NCI-H2029 (cell line): Measurements from ENCODE around the gene TELO2.

Experiments
- DNase-seq: peaks from one replicate; lab custom pipeline; 2025; lab: John Stamatoyannopoulos, UW

The TELO2 gene

GRCh38 chr16:1498899-1499676 is 5.9 kb downstream of the TELO2 start:
- DNase-seq: no peak

DNA sequence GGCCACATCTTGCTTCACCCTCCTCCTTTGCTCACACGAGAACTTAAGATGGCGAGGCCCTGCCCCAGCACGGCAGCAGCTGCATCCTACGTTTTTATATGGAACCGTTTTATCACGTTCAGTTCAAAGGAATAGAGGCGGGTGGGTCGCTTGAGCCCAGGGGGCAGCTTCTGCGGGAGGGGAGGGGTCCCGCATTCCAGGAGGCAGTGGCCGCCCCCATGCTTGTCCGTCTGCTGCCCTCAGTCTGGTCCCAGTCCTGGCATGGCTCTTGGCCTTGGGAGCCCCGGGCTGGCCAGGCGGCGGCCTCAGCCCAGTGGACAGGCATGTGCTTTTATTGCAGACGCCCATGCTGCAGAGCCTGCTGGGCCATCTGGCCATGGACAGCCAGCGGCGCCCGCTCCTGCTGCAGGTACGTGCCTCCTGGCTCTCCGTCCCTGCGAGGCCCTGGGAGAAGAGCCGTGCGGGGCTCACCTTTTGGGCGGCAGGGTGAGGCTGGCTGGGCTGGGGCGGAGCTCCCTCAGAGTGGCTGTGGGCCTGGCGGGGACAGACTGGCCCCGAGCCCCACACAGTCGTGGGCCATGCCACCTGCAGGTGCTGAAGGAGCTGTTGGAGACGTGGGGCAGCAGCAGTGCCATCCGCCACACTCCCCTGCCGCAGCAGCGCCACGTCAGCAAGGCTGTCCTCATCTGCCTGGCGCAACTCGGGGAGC is 6.8 kb downstream of the TELO2 start:
- no peak for DNase-seq

DNA sequence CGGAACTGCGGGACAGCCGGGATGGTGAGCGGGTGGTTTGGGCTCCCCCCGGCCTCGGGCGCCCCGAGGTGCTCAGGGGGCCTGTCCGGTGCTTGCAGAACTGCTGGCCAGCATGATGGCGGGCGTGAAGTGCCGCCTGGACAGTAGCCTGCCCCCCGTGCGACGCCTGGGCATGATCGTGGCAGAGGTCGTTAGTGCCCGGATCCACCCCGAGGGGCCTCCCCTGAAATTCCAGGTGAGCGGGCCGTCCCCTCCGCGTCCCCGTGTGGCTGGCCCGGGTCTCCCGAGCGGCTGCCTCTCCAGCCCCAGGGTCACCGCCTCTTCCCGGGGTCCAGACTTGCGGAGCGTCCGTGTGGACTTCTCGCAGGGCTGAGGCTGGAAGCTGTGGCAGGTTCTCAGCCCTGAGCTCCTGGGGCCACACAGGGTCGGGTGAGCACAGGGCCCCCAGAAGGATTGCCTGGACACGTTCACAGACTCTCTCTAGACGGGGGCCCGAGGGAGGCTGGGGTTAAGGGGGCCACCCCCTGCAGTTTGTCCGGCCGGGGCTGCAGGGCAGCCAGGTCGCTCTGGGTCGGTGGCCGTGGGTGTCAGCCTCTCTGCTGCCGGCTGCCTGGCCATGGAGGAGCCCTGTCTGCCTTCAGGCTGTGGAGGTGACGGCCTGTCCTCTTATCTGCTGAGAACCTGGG is 7.4 kb downstream of the TELO2 start:
- no peak for DNase-seq

DNA sequence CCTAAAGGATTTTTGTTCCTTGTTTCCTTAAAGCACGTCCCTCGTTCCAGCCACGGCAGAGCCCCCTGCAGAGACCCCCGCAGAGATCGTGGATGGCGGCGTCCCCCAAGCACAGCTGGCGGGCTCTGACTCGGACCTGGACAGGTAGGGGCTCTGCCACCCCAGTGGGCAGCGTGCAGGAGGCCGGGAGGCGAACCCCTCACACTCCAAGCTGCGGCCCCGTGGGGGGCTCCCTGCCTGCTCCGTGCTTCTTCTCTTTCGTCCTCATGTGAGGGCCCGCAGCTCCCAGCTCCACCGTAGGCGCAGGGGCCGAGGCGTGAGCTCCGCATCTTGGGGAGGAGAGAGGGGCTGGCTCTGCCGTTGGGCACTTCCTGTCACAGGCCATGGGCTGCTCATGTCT is 8.5 kb downstream of the TELO2 start:
- DNase-seq: no peak

DNA sequence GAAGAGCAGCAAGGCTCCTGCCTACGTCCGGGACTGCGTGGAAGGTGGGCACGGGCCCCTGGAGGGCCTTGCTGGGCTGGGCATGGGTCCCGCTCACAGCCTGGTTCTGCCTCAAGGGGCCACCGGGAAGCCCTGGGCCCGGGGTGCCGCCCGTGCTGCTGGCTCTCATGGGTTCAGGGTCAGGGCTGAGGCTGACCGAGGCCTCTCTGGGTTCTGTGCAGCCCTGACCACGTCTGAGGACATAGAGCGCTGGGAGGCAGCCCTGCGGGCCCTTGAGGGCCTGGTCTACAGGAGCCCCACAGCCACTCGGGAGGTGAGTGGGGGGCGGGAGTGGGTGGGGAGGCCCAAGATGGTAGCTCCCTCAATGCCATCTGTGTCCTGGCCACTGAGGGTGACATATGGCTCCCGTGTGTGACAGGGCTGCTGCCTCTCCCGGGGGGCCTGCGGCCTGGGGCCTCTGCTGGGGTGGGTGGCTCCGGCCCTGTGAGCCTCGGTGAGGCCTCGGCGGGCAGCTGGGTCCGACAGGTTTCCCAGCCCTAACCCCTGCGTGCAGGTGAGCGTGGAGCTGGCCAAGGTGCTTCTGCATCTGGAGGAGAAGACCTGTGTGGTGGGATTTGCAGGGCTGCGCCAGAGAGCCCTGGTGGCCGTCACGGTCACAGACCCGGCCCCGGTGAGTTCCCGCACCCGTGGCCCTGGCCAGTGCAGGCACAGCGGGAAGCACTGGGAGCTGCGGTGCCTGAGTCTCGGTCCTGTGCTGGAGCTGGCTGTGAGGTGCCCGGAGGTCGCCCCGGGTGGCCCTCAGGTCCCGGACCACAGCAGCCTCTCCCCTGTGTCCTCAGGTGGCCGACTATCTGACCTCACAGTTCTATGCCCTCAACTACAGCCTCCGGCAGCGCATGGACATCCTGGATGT is 9.2 kb downstream of the TELO2 start:
- DNase-seq: no peak

DNA sequence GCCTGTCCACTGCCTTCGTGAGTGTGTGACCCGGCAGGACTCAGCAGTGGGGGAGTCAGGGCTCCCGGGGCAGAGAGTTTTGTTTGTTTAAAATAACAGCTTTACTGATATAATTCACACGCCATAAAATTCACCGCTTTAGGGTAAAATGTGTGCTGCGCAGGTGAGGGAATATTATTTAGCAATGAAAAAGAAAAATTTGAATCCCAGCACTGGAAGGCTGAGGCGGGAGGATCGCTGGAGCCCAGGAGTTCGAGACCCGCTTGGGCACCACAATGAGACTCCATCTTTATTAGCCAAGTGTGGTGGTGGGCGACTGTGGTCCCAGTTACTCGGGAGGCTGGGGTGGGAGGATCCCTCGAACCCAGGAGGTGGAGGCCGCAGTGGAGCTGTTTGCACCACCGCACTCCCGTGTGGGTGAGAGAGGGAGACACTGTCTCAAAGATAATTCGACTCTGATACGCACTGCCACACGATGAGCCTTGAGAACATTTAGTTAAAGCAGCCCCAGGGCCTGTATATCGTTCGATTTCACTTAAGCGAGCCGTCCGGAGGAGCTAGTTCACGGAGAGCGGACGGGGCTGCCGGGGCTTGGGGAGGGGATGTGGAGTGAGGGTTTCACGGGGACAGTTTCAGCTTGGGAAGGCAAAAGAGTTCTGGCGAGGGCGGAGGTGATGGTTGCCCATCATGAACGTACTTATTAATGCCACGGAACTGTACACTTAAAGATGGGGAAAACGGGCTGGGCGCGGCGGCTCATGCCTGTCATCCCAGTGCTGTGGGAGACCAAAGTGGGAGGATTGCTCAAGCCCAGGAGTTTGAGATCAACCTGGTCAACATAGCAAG is 10.2 kb downstream of the TELO2 start:
- no peak for DNase-seq

GRCh38 chr16:1505073-1505844 is 12.1 kb downstream of the TELO2 start:
- DNase-seq: no peak

DNA sequence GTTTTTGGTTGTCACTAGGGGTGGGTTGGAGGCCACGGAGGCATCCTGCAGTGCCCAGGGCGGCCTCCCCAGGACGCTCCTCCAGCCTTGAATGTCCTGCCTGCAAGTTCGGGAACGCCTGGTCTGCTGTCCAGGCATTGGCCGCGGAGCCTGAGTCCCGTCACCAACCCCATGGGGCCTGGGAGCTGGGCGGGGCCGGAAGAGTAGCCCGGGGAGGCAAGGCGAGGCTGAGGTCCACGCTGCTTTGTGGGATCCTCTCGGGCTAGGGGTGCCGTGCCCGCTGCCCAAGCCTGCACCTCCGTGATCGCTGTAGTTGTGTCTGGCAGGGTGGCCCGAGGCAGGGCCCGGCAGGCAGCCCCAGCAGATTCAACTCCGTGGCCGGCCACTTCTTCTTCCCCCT is 12.8 kb downstream of the TELO2 start:
- no peak for DNase-seq

GRCh38 chr16:1506494-1507213 is 13.5 kb downstream of the TELO2 start:
- DNase-seq: no peak

DNA sequence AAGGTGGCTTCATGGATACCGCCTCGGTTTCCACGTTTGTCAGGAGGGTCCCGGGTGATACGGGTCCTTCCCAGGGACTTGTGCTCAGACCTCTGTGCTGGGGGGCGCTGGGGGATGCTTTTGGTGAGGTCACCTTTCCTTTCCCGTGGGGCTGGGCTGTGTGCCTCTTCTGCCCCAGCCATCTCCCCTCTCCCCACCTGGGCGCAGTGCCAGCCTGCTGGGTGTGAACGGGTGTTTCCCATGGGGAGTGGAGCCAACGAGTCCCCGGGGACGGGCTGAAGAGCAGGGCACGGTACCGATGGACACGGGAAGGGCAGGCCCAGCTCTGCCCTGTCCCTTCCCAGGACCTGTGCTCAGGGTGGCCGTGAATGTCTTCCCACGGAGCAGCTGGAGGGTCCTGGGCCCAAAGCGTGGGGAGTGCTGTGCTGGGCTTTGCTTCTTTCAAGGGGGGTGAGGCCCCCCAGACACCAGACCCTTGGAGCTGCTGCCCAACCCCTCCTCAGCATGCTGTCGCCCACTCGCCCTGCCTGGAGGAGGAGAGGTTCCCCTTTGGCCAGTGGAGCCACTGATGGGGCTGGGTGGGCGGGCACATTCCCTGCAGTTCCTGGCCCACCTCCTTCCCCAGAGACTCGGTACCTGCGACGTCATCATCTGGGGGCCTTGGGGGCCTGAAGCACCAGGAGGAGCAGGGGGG is 15.5 kb downstream of the TELO2 start:
- no peak for DNase-seq

DNA sequence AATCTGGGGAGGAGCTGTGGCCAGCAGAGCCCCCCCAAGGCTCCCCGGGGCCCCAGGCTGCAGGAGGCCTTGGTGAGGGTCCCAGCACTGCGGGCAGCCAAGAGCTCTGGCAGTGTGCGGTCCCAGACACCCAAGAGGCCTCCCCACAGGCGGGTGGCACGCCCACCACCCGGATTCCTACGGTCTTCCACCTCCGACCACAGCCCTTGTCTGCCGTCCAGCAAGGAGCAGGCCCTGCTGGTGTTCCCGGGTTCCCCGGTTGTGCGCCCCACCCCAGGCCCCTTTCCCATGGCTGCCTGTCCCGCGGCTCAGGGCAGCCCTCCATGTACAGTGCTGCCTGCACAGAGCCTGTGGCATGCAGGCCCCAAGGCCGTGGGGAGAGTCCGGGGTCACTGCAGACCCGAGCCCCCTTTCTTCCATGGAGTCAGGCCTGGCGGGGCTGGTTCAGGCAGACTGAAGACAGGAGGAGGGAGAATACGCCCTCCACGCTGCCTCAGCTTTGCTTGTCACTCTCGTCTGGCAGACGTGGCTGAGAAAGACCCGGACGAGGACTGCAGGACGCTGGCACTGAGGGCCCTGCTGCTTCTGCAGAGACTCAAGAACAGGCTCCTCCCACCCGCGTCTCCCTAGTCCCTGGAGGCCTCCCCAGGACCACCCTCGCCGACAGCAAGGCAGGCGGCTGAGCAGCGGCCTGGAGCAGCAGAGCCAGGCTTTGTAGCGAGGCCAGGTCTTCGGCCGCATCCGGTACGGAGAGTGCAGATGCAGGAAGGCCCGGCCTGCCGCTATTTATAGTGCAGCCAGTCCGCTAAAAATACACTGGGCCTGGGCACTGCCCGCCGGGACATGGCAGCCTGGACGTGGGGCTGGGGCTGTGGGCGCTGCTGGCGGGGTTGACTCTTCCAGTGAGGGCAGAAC is 16.4 kb downstream of the TELO2 start:
- no peak for DNase-seq

GRCh38 chr16:1510272-1510671 is 17.1 kb downstream of the TELO2 start:
- DNase-seq: no peak

- DNase-seq: no peak
Measured at GRCh38 chr16:1510941-1511351, 17.8 kb downstream of the TELO2 start.

DNA sequence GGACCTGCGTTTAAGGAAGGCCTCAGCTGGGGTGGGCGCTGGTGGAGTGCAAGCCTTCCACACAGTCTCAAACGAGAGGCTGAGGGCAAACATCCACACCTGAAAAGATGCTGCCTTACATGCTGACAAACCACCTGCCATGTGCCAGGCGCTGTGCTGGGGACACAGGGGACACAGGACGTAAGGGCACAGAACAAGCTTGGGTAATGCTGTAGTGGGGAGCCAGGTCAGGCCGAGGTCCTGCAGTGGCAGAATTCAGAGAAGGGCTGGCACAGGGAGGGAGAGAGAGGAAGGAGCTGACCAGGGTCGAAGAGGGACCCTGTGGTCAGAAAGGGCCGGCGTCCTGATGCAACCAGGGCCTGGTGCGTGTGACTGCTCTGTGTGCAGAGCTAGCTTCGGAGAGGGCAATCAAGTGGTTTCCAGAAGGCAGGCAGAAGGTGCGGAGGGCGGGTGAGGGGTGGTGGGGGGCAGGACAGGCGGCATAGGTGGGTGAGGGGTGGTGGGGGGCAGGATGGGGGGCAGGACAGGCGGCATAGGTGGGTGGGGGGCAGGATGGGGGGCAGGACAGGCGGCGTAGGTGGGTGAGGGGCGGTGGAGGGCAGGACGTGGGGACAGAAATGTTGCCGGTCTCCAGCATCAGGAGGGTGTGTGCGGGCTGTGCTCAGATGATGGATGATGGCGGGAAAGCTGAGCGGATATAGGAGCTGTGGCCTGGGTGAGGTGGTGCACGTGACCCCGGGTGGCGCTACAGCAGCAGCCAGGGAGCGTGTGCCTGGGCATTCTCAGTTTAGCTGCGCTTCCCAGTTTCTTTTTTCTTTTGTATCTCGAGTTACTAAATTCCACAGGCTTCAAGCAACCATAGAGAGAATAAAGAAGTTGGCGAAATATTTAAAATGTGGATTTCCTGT is 18.8 kb downstream of the TELO2 start:
- DNase-seq: no peak

GRCh38 chr16:1512774-1513173 is 19.6 kb downstream of the TELO2 start:
- no peak for DNase-seq

GRCh38 chr16:1514507-1514906 is 21.3 kb downstream of the TELO2 start:
- DNase-seq: no peak

DNA sequence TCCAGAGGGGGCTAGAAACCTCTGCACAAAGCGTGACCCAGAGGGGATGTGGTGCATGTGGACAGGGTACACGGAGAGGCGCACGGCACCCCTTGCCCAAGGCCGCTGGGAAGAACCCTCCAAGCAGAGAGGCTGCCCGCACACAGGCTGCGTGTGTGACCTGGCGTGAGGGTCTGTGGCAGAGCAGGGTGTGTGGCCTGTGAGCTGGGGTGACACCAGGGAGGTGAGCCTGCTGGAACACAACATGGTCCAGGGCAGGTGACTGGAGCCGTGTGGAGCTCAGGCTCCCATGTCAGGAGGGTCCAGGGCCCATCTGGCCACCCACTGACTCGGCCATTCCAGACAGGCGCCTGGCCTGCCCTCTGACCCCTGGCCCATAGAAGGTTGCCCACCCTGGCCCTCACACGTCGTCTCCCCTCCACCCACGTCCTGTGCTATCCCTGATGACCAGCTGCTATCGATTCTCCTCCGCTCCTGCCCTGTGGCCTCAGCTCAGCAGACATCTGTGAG is 25.5 kb downstream of the TELO2 start:
- no peak for DNase-seq
